IMR-90 (cell line): ENCODE measurements around the gene ERP44. TPM values are rescaled to one million over a fixed set of nuclear protein-coding genes. Genes with fewer than 3 reads are reported as not detected.

Source experiments
- ATAC-seq: fragments of 200-7000 bp; cut with Tn5 transposase; 2 replicates; pipeline ENCODE4 v1.9.1; 2020; ENCODE audit warnings: low read depth, mild to moderate bottlenecking, moderate library complexity
- BruUV-seq: library from RNA; stranded (reverse); fragments of 400-500 nt; replicated peaks from 2 replicates; lab custom pipeline; 2021; lab: Mats Ljungman, UMichigan
- CTCF ChIA-PET: fragments of 300-600 bp; formaldehyde crosslinking; extraction: SDS; loops from one replicate; lab custom pipeline; 2021; ENCODE audit warnings: antibody characterized with exemption; lab: Yijun Ruan, JAX
- POLR2A ChIA-PET: fragments of 300-600 bp; sonication (Branson Sonifier 250); formaldehyde crosslinking; loops from one replicate; lab custom pipeline; 2022; ENCODE audit warnings: antibody characterized with exemption; ENCODE audit not compliant: unreplicated experiment; lab: Charles Lee
- DNase-seq: peaks from one replicate; pipeline ENCODE4 v3.0.0; 2013
- H2AFZ ChIP-seq: replicated peaks from 2 replicates; pipeline ENCODE3; 2013; ENCODE audit warnings: low read length, mild to moderate bottlenecking; ENCODE audit not compliant: poor library complexity
- H2AK5ac ChIP-seq: 2 replicates; pipeline ENCODE4 v1.6.1; 2013; ENCODE audit warnings: low read depth, low read length, inconsistent platforms
- H2AK9ac ChIP-seq: replicated peaks from 2 replicates; pipeline ENCODE3; 2013; ENCODE audit warnings: mild to moderate bottlenecking, low read depth, low read length, moderate library complexity; ENCODE audit not compliant: poor library complexity
- H2BK120ac ChIP-seq: 2 replicates; pipeline ENCODE4 v1.6.1; 2013; ENCODE audit warnings: low read depth, low read length, inconsistent platforms
- H2BK15ac ChIP-seq: 3 replicates; pipeline ENCODE4 v1.6.1; 2013; ENCODE audit warnings: low read depth, low read length, inconsistent platforms
- H2BK20ac ChIP-seq: 2 replicates; pipeline ENCODE4 v1.6.1; 2013; ENCODE audit warnings: low read depth, mild to moderate bottlenecking, inconsistent platforms, low read length, moderate library complexity
- H2BK5ac ChIP-seq: 2 replicates; pipeline ENCODE4 v1.6.1; 2013; ENCODE audit warnings: mild to moderate bottlenecking, low read depth, low read length, inconsistent platforms; ENCODE audit not compliant: poor library complexity, severe bottlenecking
- H3K14ac ChIP-seq: replicated peaks from 2 replicates; pipeline ENCODE4 v1.6.1; 2013; ENCODE audit warnings: low read depth, low read length, inconsistent platforms
- H3K18ac ChIP-seq: 2 replicates; pipeline ENCODE4 v1.6.1; 2013; ENCODE audit warnings: low read depth, low read length, control low read depth
- H3K23ac ChIP-seq: 2 replicates; pipeline ENCODE4 v1.6.1; 2013; ENCODE audit warnings: low read depth, low read length, inconsistent platforms
- H3K27ac ChIP-seq: 2 replicates; pipeline ENCODE4 v1.5.1; 2013; ENCODE audit warnings: mild to moderate bottlenecking, control low read depth, low read length; ENCODE audit not compliant: insufficient read depth
- H3K27me3 ChIP-seq: 2 replicates; pipeline ENCODE4 v1.6.1; 2013; ENCODE audit warnings: low read length; ENCODE audit not compliant: control insufficient read depth, insufficient read depth
- H3K36me3 ChIP-seq: 2 replicates; pipeline ENCODE4 v1.6.1; 2013; ENCODE audit warnings: low read length, mixed read lengths; ENCODE audit not compliant: control insufficient read depth, insufficient read depth
- H3K4ac ChIP-seq: 2 replicates; pipeline ENCODE4 v1.6.1; 2013; ENCODE audit warnings: low read depth, low read length, inconsistent platforms
- H3K4me1 ChIP-seq: 2 replicates; pipeline ENCODE4 v1.6.1; 2013; ENCODE audit warnings: low read length, mixed read lengths; ENCODE audit not compliant: control insufficient read depth, insufficient read depth
- H3K4me2 ChIP-seq: 2 replicates; pipeline ENCODE4 v1.6.1; 2013; ENCODE audit warnings: low read depth, mild to moderate bottlenecking, control low read depth, low read length, moderate library complexity
- H3K4me3 ChIP-seq: 2 replicates; pipeline ENCODE4 v1.5.1; 2013; ENCODE audit warnings: low read depth, mild to moderate bottlenecking, control low read depth, low read length, moderate library complexity; ENCODE audit not compliant: insufficient read depth
- H3K56ac ChIP-seq: 2 replicates; pipeline ENCODE4 v1.6.1; 2013; ENCODE audit warnings: low read length, inconsistent platforms; ENCODE audit not compliant: insufficient read depth; ENCODE audit errors: extremely low read depth
- H3K79me1 ChIP-seq, 2 experiments: 2 replicates each; pipeline ENCODE4 v1.6.1; 2013; ENCODE audit warnings: low read length in 2 of 2, inconsistent platforms in 1 of 2, low read depth in 1 of 2
- H3K9ac ChIP-seq: 2 replicates; pipeline ENCODE4 v1.6.1; 2013; ENCODE audit warnings: low read depth, low read length, control low read depth
- H3K9me1 ChIP-seq: 2 replicates; pipeline ENCODE4 v1.6.1; 2013; ENCODE audit warnings: low read length, inconsistent platforms; ENCODE audit not compliant: insufficient read depth
- H3K9me3 ChIP-seq: 2 replicates; pipeline ENCODE4 v1.6.1; 2013; ENCODE audit warnings: low read length; ENCODE audit not compliant: control insufficient read depth, insufficient read depth
- H4K20me1 ChIP-seq: 2 replicates; pipeline ENCODE4 v1.6.1; 2013; ENCODE audit warnings: low read length, inconsistent platforms; ENCODE audit not compliant: insufficient read depth
- H4K5ac ChIP-seq: 2 replicates; pipeline ENCODE4 v1.6.1; 2013; ENCODE audit warnings: mild to moderate bottlenecking, low read depth, low read length, control low read depth
- H4K8ac ChIP-seq, 2 experiments: 2 replicates each; pipeline ENCODE4 v1.6.1; 2013; ENCODE audit warnings: low read depth in 2 of 2, low read length in 2 of 2, control low read depth in 1 of 2, inconsistent platforms in 1 of 2
- H4K91ac ChIP-seq: 2 replicates; pipeline ENCODE4 v1.6.1; 2013; ENCODE audit warnings: low read depth, low read length, inconsistent platforms; ENCODE audit not compliant: insufficient read depth
- BHLHE40 ChIP-seq: fragments of 150-350 bp; IDR thresholded peaks from 2 replicates; pipeline ENCODE4 v1.6.1; 2016; ENCODE audit warnings: mild to moderate bottlenecking, low read depth, low read length
- CEBPB ChIP-seq: IDR thresholded peaks from 2 replicates; pipeline ENCODE4 v1.6.1; 2012; ENCODE audit warnings: low read depth, low read length, improper control_type of control experiment
- CHD1 ChIP-seq: IDR thresholded peaks from 2 replicates; pipeline ENCODE4 v1.6.1; 2012; ENCODE audit warnings: low read depth, low read length, improper control_type of control experiment
- FOS ChIP-seq: fragments of 150-350 bp; IDR thresholded peaks from 2 replicates; pipeline ENCODE4 v1.6.1; 2016; ENCODE audit warnings: low read depth, low read length
- MAFK ChIP-seq: IDR thresholded peaks from 2 replicates; pipeline ENCODE4 v1.6.1; 2012; ENCODE audit warnings: low read depth, low read length, improper control_type of control experiment
- MAZ ChIP-seq: IDR thresholded peaks from 2 replicates; pipeline ENCODE4 v1.6.1; 2012; ENCODE audit warnings: low read depth, mild to moderate bottlenecking, low read length, improper control_type of control experiment, moderate library complexity, borderline replicate concordance
- MXI1 ChIP-seq: IDR thresholded peaks from 2 replicates; pipeline ENCODE4 v1.6.1; 2012; ENCODE audit warnings: low read depth, mild to moderate bottlenecking, low read length, moderate library complexity, borderline replicate concordance
- NFE2L2 ChIP-seq: fragments of 150-350 bp; IDR thresholded peaks from 2 replicates; pipeline ENCODE4 v1.6.1; 2016; ENCODE audit warnings: low read depth, mild to moderate bottlenecking, low read length
- RFX5 ChIP-seq: IDR thresholded peaks from 2 replicates; pipeline ENCODE4 v1.8.0; 2012; ENCODE audit warnings: low read depth, mild to moderate bottlenecking, low read length, moderate library complexity
- SMC3 ChIP-seq: fragments of 150-350 bp; IDR thresholded peaks from 2 replicates; pipeline ENCODE4 v1.6.1; 2016; ENCODE audit warnings: low read depth, mild to moderate bottlenecking, antibody characterized with exemption, low read length, moderate library complexity
- WGBS, 2 experiments: methylation state at CpG; one replicate each; pipeline versions ENCODE4 v1.1.5 to v1.1.7; 2013; ENCODE audit warnings: missing lambda C conversion rate in 2 of 2; ENCODE audit not compliant: insufficient read length in 1 of 2; ENCODE audit errors: extremely low coverage in 2 of 2; 5-methylcytosine and 5-hydroxymethylcytosine counted together
- dilution Hi-C: fragments of 300-500 bp; cut with HindIII; formaldehyde crosslinking; loops from one replicate; pipeline ENCODE4 v1.14.3; 2018; ENCODE audit warnings: low sequenced_read_pairs; ENCODE audit not compliant: unreplicated experiment
- in situ Hi-C: fragments of 300-500 bp; cut with MboI; formaldehyde crosslinking; loops from 3 replicates; pipeline ENCODE4 v1.14.3; 2019; ENCODE audit warnings: low sequenced_read_pairs, inconsistent platforms, mixed read lengths
- intact Hi-C: fragments of 100-400 bp; cut with micrococcal nuclease; formaldehyde crosslinking; loops from 2 replicates; pipeline ENCODE4 v1.10.0; 2022
- polyA plus RNA-seq, 3 experiments: library from polyadenylated mRNA; depleted of rRNA; stranded (reverse); fragments of >200 nt; gene quantifications; 2 replicates each; pipeline ENCODE4 v1.2.3, GENCODE V29; 2012; ENCODE audit warnings: low replicate concordance in 1 of 3
- total RNA-seq: library from RNA; depleted of rRNA; stranded (reverse); fragments of >200 nt; gene quantifications from 2 replicates; pipeline ENCODE4 v1.2.3, GENCODE V29; 2012
- TF ChIP-seq, protein P1 (sequence below): conservative IDR thresholded peaks from 2 replicates; pipeline ENCODE4 v1.5.1; 2012; ENCODE audit warnings: mild to moderate bottlenecking, low read depth, low read length, improper control_type of control experiment
- TF ChIP-seq, protein P2 (sequence below): fragments of 150-350 bp; IDR thresholded peaks from 2 replicates; pipeline ENCODE4 v1.6.1; 2017; ENCODE audit warnings: mild to moderate bottlenecking, antibody characterized with exemption, low read length, low read depth
- TF ChIP-seq, protein P3 (sequence below): fragments of 150-350 bp; IDR thresholded peaks from 2 replicates; pipeline ENCODE4 v1.6.1; 2016; ENCODE audit warnings: low read depth, mild to moderate bottlenecking, low read length, moderate library complexity, borderline replicate concordance

The ERP44 gene
- total and polyA plus RNA-seq, 2 of the 4 experiments (the other 2 are of a cell fraction), result 9.1 to 13.5 TPM

DNA sequence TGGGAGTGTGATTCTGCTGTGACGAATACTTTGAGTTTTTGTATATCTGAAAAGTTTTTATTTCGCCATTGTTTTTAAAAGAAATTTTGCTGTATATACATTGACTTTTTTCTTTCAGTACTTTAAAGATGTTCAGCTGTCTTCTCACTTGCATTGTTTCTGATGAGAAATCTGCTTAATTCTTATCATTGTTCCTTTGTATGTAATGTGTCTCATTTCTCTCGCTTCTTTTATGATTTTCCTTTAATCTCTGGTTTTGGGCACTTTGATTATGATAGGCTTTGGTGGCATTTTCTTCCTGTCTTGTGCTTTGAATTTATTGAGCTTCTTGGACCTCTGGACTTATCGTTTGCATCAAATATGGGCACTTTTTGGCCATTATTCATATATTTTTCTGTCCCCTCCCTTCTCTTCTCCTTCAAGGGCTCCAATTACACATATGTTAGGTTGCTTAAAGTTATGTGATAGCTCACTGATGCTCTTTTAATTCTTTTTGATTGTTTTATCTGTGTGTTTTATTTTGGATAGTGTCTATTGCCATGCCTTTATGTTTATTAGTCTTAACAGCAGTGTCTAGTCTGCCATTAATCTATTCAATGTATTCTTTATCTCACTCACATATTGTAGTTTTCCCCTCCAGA is 161.7 kb downstream of the ERP44 start:
- Histone ChIP-seq H3K4ac (no peak overlapping the region), H3K9ac (no peak overlapping the region), H3K23ac (no peak overlapping the region), H2AFZ (no peak overlapping the region), H3K14ac (no peak overlapping the region), H3K79me1 (no peaks in the 10 kb centered on the region; a peak in 1 of 4 replicates), H3K4me1 (no peaks in the 10 kb centered on the region), H3K4me2 (no peak overlapping the region), H3K9me3 (0 out of 2 replicates have a peak, but pooled peaks cover 2% of the 10 kb centered on the region), H3K27ac (no peak overlapping the region), H4K8ac (no peak overlapping the region), H2BK5ac (no peak overlapping the region), H2BK120ac (no peak overlapping the region), H3K27me3 (no peaks in the 10 kb centered on the region), H3K18ac (no peak overlapping the region), H4K20me1 (no peaks in the 10 kb centered on the region), H3K9me1 (no peaks in the 10 kb centered on the region), H4K91ac (no peak overlapping the region), H4K5ac (no peak overlapping the region), H2AK9ac (no peak overlapping the region), H2BK15ac (no peak overlapping the region), H3K56ac (no peak overlapping the region), H2BK20ac (no peak overlapping the region), H3K36me3 (no peaks in the 10 kb centered on the region), H2AK5ac (no peak overlapping the region), H3K4me3 (no peak overlapping the region)
- WGBS, 2 experiments, result no CpG with 5 or more reads among the region's 4 CpGs
- POLR2A ChIA-PET, result no interaction called here
- TF ChIP-seq, protein P1, sequence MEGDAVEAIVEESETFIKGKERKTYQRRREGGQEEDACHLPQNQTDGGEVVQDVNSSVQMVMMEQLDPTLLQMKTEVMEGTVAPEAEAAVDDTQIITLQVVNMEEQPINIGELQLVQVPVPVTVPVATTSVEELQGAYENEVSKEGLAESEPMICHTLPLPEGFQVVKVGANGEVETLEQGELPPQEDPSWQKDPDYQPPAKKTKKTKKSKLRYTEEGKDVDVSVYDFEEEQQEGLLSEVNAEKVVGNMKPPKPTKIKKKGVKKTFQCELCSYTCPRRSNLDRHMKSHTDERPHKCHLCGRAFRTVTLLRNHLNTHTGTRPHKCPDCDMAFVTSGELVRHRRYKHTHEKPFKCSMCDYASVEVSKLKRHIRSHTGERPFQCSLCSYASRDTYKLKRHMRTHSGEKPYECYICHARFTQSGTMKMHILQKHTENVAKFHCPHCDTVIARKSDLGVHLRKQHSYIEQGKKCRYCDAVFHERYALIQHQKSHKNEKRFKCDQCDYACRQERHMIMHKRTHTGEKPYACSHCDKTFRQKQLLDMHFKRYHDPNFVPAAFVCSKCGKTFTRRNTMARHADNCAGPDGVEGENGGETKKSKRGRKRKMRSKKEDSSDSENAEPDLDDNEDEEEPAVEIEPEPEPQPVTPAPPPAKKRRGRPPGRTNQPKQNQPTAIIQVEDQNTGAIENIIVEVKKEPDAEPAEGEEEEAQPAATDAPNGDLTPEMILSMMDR, result no peak
- TF ChIP-seq FOS (no peak), NFE2L2 (no peak), CEBPB (no peak), CHD1 (no peak), MXI1 (no peak), RFX5 (no peak), MAFK (no peak), BHLHE40 (no peak), MAZ (no peak), SMC3 (no peak)
- TF ChIP-seq, protein P2, sequence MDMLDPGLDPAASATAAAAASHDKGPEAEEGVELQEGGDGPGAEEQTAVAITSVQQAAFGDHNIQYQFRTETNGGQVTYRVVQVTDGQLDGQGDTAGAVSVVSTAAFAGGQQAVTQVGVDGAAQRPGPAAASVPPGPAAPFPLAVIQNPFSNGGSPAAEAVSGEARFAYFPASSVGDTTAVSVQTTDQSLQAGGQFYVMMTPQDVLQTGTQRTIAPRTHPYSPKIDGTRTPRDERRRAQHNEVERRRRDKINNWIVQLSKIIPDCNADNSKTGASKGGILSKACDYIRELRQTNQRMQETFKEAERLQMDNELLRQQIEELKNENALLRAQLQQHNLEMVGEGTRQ, result no peak
- TF ChIP-seq, protein P3, sequence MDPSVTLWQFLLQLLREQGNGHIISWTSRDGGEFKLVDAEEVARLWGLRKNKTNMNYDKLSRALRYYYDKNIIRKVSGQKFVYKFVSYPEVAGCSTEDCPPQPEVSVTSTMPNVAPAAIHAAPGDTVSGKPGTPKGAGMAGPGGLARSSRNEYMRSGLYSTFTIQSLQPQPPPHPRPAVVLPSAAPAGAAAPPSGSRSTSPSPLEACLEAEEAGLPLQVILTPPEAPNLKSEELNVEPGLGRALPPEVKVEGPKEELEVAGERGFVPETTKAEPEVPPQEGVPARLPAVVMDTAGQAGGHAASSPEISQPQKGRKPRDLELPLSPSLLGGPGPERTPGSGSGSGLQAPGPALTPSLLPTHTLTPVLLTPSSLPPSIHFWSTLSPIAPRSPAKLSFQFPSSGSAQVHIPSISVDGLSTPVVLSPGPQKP, result no peak
- no peak for DNase-seq
- intact Hi-C loops, result no loop called here
- in situ Hi-C loops, result no loop called here
- BruUV-seq, result no TSS peak
- CTCF ChIA-PET, result no interaction called here
- no peak for ATAC-seq
- dilution Hi-C loops, result no loop called here
